NOMO-1 (cell line): Measurements from ENCODE around the gene TEPSIN.

ENCODE experiments used
- DNase-seq, 2 experiments: peaks; one replicate each; lab custom pipeline; 2025; ENCODE audit not compliant: unreplicated experiment in 2 of 2; lab: John Stamatoyannopoulos, UW

Gene TEPSIN

GRCh38 chr17:81222906-81223761 is 15.7 kb downstream of the TEPSIN start, which contains the start of gene CEP131:
Gene CEP131, minus strand, starts transcription at chr17:81222965. Its CDS starts 2,909 bp downstream, at chr17:81220056.
- peak; percentile 99 for DNase-seq

DNA sequence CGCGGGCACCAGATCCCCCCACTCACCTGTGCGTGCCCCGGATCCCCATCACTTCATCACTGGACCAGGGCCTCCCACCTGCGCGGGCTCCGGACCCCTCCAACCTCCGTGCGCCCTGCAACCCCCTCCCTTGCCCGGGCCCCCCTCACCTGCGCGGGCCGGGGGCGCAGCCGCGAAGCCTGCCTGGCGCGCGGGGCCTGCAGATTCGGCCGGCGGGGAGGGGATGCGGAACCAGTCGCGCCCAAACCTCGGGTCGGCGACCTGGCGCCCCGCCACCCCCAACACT is 16.3 kb downstream of the TEPSIN start:
- no peak for DNase-seq

DNA sequence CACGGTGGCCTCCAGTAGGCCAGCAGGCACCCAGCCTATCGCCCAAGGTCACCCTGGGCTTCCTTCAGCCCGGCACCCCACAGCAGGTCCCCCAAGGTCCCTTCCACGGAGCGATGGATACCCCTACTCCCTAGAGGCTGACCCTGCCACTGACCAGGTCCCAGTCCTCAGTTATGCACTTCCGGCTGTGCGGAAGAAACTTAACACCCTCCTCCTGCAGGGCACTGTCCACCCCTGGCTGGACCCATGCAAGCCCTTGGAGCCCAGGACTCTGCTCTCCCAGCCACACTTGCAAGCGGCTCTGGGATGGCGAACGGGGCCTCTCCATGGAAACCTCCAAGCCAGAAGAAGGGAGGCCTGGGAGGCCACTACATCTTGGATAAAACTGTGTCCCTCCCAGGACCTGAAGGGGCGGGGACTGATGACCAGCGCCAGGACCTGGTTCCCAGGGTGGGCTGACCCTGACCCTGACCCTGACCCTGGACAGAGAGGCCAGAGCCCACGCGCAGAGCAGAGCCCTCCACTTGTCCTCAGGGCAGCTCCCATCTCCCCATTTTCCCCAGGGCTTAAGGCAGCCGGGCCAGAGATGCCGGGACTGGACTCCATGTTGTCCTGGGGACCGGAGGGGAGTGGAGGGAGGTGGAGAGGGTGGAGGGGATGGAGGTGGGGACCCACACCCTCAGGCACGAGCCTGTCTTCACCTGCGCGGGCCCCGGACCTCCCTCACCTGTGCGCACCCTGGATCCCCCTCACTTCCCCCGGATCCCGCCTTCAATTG is 16.8 kb downstream of the TEPSIN start:
- DNase-seq = no peak

GRCh38 chr17:81221371-81221841 is 17.4 kb downstream of the TEPSIN start:
- DNase-seq = no peak

DNA sequence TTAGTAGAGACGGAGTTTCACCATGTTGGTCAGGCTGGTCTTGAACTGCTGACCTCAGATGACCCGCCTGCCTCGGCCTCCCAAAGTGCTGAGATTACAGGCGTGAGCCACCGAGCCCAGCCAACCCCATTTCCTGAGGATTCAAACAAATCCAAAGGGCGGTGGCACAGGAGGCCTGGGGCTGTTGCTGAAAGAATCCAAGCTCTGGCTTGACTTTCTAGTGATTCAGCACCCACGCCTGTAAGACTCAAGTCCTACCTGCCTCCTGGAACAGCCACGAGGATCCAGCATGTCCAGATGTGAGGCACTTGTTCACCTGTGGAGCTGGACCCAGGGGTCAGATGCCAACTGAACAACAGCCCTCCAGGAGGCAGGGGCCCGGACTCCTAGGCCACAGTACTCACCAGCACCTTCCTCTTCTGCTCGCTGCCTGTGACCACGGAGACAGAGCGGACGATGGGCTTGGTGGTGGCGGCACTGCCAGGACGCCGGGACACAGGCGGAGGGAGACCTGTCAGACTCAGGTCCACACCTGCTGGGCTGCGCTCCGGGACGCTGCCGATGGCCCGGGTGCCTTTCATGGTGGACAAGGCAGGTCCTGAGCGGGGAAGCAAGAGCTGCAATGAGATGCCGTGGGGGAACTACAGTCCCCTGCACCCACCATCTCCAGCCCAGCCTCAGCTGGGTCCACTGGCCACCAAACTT is 19.2 kb downstream of the TEPSIN start:
- no peak for DNase-seq

DNA sequence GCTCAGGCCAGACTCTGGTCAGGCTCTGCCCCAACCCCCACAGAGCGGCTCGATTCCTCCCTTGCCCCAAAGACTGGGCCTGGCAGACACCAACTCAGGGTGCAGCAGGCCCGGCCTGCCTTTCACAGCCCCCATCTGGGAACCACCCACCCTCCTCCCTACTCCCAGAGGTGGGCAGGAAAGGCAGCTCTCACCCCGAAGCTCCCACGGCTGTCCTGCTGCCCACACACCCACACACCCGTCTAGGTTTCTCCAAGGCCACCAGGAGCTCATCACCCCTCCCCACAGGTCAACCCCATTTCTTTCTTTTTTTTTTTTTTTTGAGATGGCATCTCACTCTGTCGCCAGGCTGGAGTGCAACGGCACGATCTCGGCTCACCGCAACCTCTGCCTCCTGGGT is 19.9 kb downstream of the TEPSIN start:
- no peak for DNase-seq

DNA sequence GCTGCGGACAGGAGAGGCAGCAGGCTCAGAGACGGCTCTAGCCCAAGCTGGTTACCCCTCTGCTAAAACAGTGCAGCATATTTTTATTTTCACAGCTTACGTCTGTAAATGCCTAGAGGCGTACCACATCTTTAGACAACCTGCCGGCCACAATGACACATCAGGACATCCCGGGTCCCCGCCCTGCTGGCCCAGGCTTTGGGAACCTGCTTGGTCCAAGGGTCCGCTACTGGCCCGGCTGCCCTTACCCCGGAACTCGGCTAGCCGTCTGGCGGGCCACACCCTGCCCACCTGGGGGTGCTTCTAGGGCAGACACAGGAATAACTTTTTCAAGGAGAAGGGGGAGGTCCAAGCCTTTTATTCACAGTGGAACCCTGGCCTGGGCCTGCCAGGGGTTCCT is 20.4 kb downstream of the TEPSIN start:
- no peak for DNase-seq

DNA sequence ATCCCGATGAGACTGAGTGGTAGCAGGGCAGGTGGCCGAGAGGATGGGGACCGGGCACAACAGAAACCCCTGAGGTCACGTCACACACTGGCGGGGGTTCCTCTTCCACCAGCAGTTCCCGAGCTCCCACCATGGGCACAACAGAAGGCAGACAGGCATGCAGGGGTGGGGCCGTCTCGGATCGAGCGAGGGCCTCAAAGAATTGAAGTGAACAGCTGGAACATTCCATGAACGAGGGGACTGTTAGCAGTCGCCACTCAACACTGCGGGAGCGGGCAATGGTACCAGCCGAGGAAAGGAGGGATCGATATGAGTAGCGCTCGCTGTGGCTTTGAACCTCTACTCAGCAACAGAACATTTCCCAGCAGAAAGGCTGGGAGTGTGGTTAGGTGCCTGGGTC is 21.4 kb downstream of the TEPSIN start:
- no peak for DNase-seq

GRCh38 chr17:81213978-81214377 is 24.9 kb downstream of the TEPSIN start:
- no peak for DNase-seq

GRCh38 chr17:81212365-81212764 is 26.5 kb downstream of the TEPSIN start:
- DNase-seq = no peak

DNA sequence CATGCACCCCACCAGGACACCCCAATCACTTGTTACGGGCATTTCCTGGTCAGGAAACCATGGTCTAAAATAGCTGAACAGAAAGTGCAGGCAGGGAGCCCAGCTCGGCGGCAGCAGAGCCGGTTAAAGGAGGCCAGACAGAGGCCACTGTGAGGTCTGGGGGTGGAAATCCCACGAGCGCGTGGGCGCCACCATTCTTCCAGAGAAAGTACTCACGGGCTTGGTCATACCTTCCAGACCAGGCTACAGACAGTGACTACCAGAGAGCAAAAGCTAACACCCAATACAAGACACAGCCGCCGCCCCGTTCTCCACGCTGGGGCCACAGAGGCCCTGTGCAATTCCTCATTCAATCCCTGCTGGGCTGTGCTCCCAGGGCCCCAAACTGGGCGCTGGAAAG is 28.0 kb downstream of the TEPSIN start:
- no peak for DNase-seq

DNA sequence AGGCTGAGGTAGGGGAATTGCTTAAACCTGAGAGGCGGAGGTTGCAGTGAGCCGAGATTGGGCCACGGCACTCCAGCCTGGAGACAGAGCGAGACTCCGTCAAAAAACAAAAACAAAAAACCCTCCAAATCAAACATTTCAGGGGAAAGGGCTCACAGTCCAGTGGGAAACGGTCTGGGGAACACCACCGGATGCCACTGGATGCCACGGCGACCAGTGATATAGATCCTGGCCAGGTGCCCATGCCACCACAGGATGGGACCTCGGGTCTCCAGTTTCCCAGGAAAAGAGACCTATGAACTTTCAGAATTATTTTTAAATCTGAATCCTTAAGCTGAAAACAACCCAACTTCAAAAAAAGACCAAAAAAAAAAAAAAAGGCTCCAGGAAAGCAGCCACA is 28.4 kb downstream of the TEPSIN start:
- DNase-seq = no peak

DNA sequence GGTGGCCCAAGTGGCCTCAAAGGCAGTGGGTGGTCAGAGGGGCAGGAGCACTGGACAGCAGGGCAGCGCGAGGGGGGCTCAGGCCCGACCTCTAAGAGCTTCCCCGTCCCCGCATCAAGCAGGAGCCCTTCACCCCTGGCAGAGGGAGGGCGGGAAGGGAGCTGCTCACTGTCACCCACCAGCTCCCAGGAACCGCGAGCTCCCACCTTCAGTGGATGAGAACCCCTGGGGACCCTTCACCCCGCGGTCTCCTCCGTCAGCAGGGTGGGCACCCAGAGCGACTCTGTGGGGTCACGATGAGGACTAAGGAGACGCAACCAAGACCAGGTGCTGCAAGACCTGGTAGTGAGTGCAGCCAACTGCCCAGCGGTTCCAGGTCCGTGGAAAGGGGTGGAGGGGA is 29.7 kb downstream of the TEPSIN start:
- DNase-seq = no peak

DNA sequence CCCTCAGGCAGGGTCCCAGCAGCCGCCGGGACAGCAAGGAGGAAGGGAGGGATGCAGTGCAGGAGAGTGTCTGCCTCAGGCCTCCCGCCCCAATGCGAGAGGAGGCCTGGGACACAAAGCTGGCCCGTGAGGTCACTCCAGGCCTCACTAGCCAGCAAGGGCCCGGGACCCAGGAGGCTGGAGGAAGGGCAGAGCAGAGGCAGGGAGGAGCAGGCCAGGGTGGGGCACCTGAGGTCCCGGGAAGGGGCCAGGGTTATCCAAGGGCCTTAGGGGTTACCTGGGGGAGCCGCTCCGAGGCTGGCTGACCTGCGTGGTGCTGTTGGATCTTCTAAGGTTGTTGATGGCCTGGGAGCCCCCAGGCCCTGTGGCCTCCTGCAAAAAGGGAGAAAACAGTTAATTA is 30.2 kb downstream of the TEPSIN start:
- no peak for DNase-seq

DNA sequence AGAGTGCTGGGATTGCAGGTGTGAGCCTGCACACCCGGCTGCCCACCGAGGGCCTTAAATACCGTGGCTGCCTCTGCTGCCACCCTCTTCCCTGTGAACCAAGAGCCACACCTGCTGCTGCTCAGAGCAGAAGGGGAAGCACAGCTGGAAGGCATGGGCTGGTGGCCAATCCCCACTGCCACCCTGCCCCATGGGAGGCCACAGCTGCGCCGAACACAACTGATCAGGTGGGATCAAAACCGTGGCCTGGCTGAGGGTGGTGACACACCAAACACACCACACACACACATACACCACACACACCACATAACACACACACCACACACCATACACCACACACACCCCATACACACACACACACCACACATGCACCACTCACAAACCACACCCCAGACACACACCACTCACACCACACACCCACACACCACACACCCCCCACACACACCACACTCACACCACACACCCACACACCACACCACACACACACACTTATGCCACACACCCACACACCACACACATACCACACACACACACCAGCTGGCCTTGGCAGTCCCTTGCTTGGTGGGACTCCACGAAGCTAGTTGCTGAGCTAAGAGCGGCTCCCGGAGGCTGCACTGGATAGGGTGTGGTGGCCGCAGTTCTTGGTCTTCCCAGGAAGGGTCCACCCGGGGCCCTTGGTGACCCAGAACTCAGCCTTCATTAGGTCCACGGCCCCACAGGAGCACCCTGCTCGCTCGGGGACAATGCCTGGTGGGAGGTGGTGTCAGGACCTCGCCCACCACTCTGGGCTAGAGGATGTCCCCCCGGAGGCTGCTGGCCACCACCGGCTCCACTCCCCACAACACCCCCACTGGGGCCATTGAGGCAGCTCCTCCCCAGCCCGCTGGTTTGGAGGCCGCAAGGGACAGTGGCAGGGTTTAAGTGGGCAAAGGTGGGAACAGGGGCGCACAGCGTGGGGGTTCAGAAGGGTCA is 31.0 kb downstream of the TEPSIN start:
- no peak for DNase-seq

GRCh38 chr17:81206657-81207056 is 32.2 kb downstream of the TEPSIN start:
- no peak for DNase-seq

- no peak for DNase-seq
Measured at GRCh38 chr17:81206166-81206565, 32.7 kb downstream of the TEPSIN start.

DNA sequence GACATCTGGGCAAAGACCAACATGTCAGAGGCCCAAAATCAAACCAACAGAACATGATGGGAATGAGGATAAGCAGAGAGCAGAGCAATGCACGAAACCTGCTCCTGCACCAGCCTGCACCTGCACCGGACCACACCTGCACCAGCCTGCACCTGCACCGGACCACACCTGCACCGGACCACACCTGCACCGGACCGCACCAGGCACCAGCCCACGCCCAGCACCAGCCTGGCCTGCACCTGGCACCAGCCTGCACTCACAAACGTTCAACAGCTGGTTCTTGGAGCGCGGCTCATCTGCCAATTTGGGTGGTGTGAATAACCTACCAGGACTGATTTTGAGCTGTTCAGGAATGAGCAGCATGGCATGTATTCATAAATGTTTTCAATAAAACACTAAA is 34.3 kb downstream of the TEPSIN start:
- no peak for DNase-seq

GRCh38 chr17:81203136-81203535 is 35.7 kb downstream of the TEPSIN start:
- DNase-seq = no peak

DNA sequence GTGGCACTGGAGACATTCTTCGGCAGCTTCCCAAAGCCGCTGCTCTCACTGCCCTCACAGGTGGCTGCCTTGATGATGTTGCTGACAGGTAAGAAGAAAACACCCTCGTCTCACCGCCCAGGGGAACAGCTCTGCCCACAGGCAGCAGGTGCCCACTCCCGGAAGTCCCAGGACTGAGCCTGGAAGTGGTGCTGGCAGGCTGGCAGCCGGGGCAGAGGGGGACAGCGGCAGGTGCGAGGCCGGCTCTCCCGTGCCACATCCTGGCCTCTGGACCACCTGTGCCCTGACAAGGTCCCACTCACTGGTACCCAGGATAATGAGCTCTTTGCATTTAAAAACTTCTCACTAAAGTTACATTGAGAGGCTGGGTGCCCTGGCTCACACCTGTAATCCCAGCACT is 36.5 kb downstream of the TEPSIN start:
- no peak for DNase-seq
